HAP-1 (cell line): ENCODE results near the gene CDC16.

Experiments used
- DNase-seq, 2 experiments: peaks; one replicate each; pipeline ENCODE4 v3.0.0-alpha.2; 2016 to 2020; ENCODE audit warnings: low spot score in 2 of 2
- H3K27me3 ChIP-seq: fragments of 250-450 bp; sonication (Bioruptor Pico); 2 replicates; pipeline ENCODE4 v1.5.1; 2020; ENCODE audit warnings: low read depth, mild to moderate bottlenecking, moderate library complexity
- H3K36me3 ChIP-seq: fragments of 250-450 bp; sonication (Bioruptor Pico); replicated peaks from 2 replicates; pipeline ENCODE4 v1.5.1; 2020; ENCODE audit warnings: mild to moderate bottlenecking
- H3K4me1 ChIP-seq: fragments of 250-450 bp; sonication (Bioruptor Pico); 2 replicates; pipeline ENCODE4 v1.5.1; 2020; ENCODE audit warnings: mild to moderate bottlenecking
- H3K4me3 ChIP-seq: fragments of 250-450 bp; sonication (Bioruptor Pico); 2 replicates; pipeline ENCODE4 v1.5.1; 2020; ENCODE audit warnings: mild to moderate bottlenecking, moderate library complexity
- H3K9me3 ChIP-seq: fragments of 250-450 bp; sonication (Bioruptor Pico); 2 replicates; pipeline ENCODE4 v1.5.1; 2020; ENCODE audit warnings: mild to moderate bottlenecking, moderate library complexity
- in situ Hi-C: fragments of 300-500 bp; cut with MboI; formaldehyde crosslinking; loops from 3 replicates; pipeline ENCODE4 v1.14.3; 2020; ENCODE audit warnings: low sequenced_read_pairs, inconsistent platforms, mixed read lengths

The CDC16 gene

GRCh38 chr13:114282041-114282670, 47.5 kb downstream of the CDC16 start:
- Histone ChIP-seq H3K4me3 (peak overlapping the region; percentile 69), H3K9me3 (no peaks in the 10 kb centered on the region), H3K4me1 (peaks cover 15% of the 10 kb centered on the region), H3K36me3 (peaks cover 39% of the 10 kb centered on the region), H3K27me3 (no peaks in the 10 kb centered on the region)
- peak; percentile 52 to 57 for DNase-seq
- in situ Hi-C loops = no loop called here

DNA sequence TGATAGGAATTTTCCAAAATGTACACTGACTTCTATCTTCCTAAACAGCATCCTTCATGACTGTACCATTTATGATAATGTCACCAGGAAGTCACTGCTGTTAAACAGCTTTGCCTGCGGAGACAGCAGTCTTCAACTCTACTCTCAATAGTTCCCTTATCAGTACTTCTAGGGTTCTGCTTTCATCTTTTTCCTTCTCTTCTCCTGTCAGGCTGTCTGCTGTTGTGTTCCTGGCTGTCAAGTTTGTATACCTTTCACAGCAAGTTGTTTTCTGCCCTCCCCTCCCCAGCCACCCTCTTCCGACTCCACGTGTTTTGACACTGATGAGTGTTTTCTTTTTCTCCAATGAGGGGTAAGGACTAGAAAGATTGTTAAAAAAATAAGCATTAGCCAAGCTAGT, 48.9 kb downstream of the CDC16 start:
- no peak for DNase-seq
- Histone ChIP-seq H3K27me3 (no peaks in the 10 kb centered on the region), H3K9me3 (no peaks in the 10 kb centered on the region), H3K36me3 (peaks cover 46% of the 10 kb centered on the region), H3K4me1 (peaks cover 15% of the 10 kb centered on the region), H3K4me3 (no peak overlapping the region)
- in situ Hi-C loops = no loop called here

- H3K36me3 ChIP-seq = peaks cover 45% of the 10 kb centered on the region
- H3K4me1 ChIP-seq = peaks cover 15% of the 10 kb centered on the region
- H3K4me3 ChIP-seq = no peak overlapping the region
- in situ Hi-C loops = no loop called here
- no peak for DNase-seq
- no peaks in the 10 kb centered on the region for H3K9me3 ChIP-seq
- H3K27me3 ChIP-seq = no peaks in the 10 kb centered on the region
Observed at GRCh38 chr13:114284680-114285079, 50.0 kb downstream of the CDC16 start.

GRCh38 chr13:114285166-114285808, 50.6 kb downstream of the CDC16 start:
- in situ Hi-C loops = no loop called here
- peaks cover 49% of the 10 kb centered on the region for H3K36me3 ChIP-seq

GRCh38 chr13:114286808-114287207, 52.1 kb downstream of the CDC16 start:
- in situ Hi-C loops = no loop called here
- no peaks in the 10 kb centered on the region for H3K27me3 ChIP-seq
- peaks cover 49% of the 10 kb centered on the region for H3K36me3 ChIP-seq
- peaks cover 7% of the 10 kb centered on the region for H3K4me1 ChIP-seq
- no peak overlapping the region for H3K4me3 ChIP-seq
- no peaks in the 10 kb centered on the region for H3K9me3 ChIP-seq
- DNase-seq = no peak

More at GRCh38 chr13:114285166-114285808, 50.6 kb downstream of the CDC16 start:
- DNase-seq = no peak
- H3K4me3 ChIP-seq = no peak overlapping the region
- H3K4me1 ChIP-seq = peaks cover 13% of the 10 kb centered on the region
- no peaks in the 10 kb centered on the region for H3K27me3 ChIP-seq
- H3K9me3 ChIP-seq = no peaks in the 10 kb centered on the region

GRCh38 chr13:114288157-114288591, 53.5 kb downstream of the CDC16 start:
- DNase-seq = no peak
- H3K9me3 ChIP-seq = no peaks in the 10 kb centered on the region
- peaks cover 3% of the 10 kb centered on the region; the same call in 1 of the 2 replicates for H3K4me1 ChIP-seq
- in situ Hi-C loops = no loop called here
- H3K4me3 ChIP-seq = no peak overlapping the region
- H3K27me3 ChIP-seq = no peaks in the 10 kb centered on the region
- peaks cover 46% of the 10 kb centered on the region for H3K36me3 ChIP-seq

DNA sequence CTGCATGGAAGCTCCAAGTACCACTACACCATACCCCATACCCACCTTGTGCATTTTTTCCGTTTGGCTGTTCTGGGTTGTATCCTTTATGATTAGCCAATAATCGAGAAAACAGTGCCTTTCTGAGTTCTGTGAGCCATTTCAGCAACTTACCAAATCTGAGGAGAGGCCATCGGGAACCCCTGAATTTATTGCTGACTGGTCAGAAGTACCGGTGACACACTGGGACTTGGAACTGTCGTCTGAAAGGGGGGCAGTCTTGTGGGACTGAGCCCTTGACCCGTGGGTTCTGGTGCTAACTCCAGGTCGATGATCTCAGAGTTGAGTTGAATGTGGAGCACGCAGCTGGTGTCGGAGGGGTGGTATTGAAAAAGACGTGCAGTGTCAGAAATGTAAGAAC, 61.8 kb downstream of the CDC16 start:
- Histone ChIP-seq H3K9me3 (no peaks in the 10 kb centered on the region), H3K36me3 (peaks cover 39% of the 10 kb centered on the region), H3K4me3 (no peak overlapping the region), H3K27me3 (no peaks in the 10 kb centered on the region), H3K4me1 (no peaks in the 10 kb centered on the region)
- no peak for DNase-seq
- in situ Hi-C loops = no loop called here

DNA sequence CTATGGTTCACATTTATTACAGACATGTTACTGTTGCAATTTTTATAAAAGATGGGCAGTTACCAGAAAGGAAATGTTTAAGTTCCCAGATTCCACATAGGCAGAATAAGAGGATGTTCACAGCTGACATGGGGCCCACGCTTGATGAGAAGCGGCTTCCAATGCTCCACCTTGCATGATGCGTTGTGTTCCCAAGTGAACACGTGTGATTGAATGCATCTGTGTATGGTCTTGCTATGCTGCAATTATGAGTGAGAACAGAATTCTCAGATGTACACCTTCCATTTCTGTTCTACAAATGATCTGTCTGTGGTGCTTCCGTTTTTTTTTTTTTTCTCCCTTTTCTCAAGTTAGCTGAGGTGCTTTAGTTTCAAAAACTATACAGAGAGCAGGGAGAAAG, 62.2 kb downstream of the CDC16 start:
- Histone ChIP-seq H3K36me3 (peaks cover 44% of the 10 kb centered on the region), H3K4me1 (no peaks in the 10 kb centered on the region), H3K27me3 (no peaks in the 10 kb centered on the region), H3K4me3 (no peak overlapping the region), H3K9me3 (no peaks in the 10 kb centered on the region)
- in situ Hi-C loops = no loop called here
- no peak for DNase-seq

DNA sequence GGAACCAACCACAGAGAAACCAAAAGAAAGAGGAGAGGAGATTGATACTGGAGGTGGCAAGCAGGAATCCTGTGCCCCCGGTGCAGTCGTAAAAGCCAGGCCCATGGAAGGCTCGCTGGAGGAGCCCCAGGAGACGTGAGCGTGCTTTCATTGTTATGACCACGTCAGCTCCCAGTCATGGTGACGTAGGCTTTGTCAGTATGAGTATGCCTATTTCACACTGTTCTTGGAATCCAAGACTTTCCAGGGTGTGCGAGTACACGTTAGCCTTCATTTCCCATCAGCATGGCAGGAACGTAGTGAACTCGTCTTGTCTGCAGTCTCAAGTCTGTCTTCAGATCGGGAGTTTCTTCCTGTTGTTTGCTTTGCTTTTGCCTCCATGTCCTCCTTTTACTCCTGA, 64.2 kb downstream of the CDC16 start:
- in situ Hi-C loops = no loop called here
- Histone ChIP-seq H3K4me3 (no peak overlapping the region), H3K36me3 (peaks cover 55% of the 10 kb centered on the region)

GRCh38 chr13:114299604-114300305, 65.1 kb downstream of the CDC16 start:
- Histone ChIP-seq H3K9me3 (no peaks in the 10 kb centered on the region), H3K4me1 (no peaks in the 10 kb centered on the region), H3K27me3 (no peaks in the 10 kb centered on the region), H3K4me3 (no peak overlapping the region), H3K36me3 (peaks cover 56% of the 10 kb centered on the region)
- in situ Hi-C loops = no loop called here
- no peak for DNase-seq

More for the DNA sequence above, 64.2 kb downstream of the CDC16 start:
- Histone ChIP-seq H3K27me3 (no peaks in the 10 kb centered on the region), H3K9me3 (no peaks in the 10 kb centered on the region), H3K4me1 (no peaks in the 10 kb centered on the region)
- no peak for DNase-seq

DNA sequence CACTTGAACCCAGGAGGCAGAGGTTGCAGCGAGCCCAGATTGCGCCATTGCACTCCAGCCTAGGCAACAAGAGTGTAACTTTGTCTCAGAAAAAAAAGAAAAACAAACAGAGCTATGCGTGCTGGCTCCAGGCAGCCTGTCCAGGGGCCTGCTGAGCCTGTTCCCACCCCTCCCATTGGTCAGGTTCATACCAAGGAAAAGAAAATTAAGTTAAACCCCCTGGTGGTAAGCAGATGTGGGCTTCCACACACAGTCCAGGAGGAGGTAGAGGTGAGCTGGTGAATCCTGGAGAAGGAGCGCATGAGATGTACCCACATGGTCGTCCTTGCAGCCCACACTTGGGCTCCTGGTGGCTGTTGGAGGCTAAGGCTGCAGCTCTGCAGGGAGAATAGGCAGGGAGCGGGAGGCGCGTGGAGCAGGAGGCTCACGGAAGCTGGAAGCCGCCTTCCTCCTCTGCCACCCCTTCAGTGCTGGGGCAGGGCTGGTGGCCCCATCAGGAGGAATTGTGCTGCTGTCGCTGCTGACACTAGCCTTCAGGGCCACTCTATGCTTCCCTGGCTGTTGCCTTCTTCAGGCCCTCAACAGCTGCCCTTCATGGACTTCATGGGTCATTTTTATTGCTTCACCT, 69.1 kb downstream of the CDC16 start:
- no peaks in the 10 kb centered on the region for H3K4me1 ChIP-seq
- H3K27me3 ChIP-seq = no peaks in the 10 kb centered on the region
- DNase-seq = no peak
- H3K36me3 ChIP-seq = peaks cover 50% of the 10 kb centered on the region
- in situ Hi-C loops = no loop called here
- H3K4me3 ChIP-seq = no peak overlapping the region
- no peaks in the 10 kb centered on the region for H3K9me3 ChIP-seq

- H3K36me3 ChIP-seq = peaks cover 44% of the 10 kb centered on the region
Observed at GRCh38 chr13:114304346-114305034, 69.8 kb downstream of the CDC16 start.

DNA sequence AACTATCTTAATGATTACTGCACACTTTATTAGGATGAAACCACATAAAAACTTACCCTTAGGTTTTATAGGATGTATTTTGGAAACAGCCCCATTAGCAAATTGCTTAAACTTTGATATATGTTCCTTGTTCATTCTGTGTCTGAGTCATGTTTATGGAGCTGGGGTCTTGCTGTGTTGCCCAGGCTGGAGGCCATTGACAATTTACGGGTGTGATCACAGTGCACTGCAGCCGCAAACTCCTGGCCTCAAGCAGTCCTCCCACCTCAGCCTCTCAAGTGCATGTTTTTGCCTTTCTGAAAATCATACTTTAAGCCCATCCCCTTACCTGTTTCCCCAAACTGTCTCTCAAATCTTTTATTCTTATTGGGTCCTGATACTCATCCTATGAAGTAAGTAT, 74.4 kb downstream of the CDC16 start:
- no peak for DNase-seq
- Histone ChIP-seq H3K4me3 (no peak overlapping the region), H3K36me3 (peaks cover 12% of the 10 kb centered on the region), H3K27me3 (no peaks in the 10 kb centered on the region), H3K4me1 (peaks cover 15% of the 10 kb centered on the region), H3K9me3 (no peaks in the 10 kb centered on the region)
- in situ Hi-C loops = no loop called here

More at GRCh38 chr13:114304346-114305034, 69.8 kb downstream of the CDC16 start:
- no peaks in the 10 kb centered on the region for H3K4me1 ChIP-seq
- no peaks in the 10 kb centered on the region for H3K27me3 ChIP-seq
- in situ Hi-C loops = no loop called here
- no peak overlapping the region for H3K4me3 ChIP-seq
- DNase-seq = no peak
- no peaks in the 10 kb centered on the region for H3K9me3 ChIP-seq
